ENCODE data around the gene TTC8.

The TTC8 gene

GRCh38 chr14:88868558-88869159 is 44.2 kb downstream of the TTC8 start:
- peak; percentile 57 for DNase-seq (ENCODE audit: low spot score)

- DNase-seq (ENCODE audit: low spot score): no peak
Measured at GRCh38 chr14:88870777-88871176, 46.3 kb downstream of the TTC8 start.

- DNase-seq (ENCODE audit: low spot score): no peak
Measured at GRCh38 chr14:88871429-88871828, 47.0 kb downstream of the TTC8 start.

- no peak for DNase-seq (ENCODE audit: low spot score)
Measured at GRCh38 chr14:88872976-88873375, 48.5 kb downstream of the TTC8 start.

- no peak for DNase-seq (ENCODE audit: low spot score)
Measured at GRCh38 chr14:88877192-88877591, 52.7 kb downstream of the TTC8 start.

- no peak for DNase-seq (ENCODE audit: low spot score)
Measured at GRCh38 chr14:88879022-88879421, 54.6 kb downstream of the TTC8 start.

GRCh38 chr14:88882236-88882635 is 57.8 kb downstream of the TTC8 start:
- no peak for DNase-seq (ENCODE audit: low spot score)

- peak; percentile 17 for DNase-seq (ENCODE audit: low spot score)
Measured at GRCh38 chr14:88895116-88895515, 70.7 kb downstream of the TTC8 start.

GRCh38 chr14:88901189-88901588 is 76.7 kb downstream of the TTC8 start:
- DNase-seq (ENCODE audit: low spot score): no peak

GRCh38 chr14:88901991-88902390 is 77.5 kb downstream of the TTC8 start:
- DNase-seq (ENCODE audit: low spot score): no peak

GRCh38 chr14:88902850-88903249 is 78.4 kb downstream of the TTC8 start:
- no peak for DNase-seq (ENCODE audit: low spot score)

- DNase-seq (ENCODE audit: low spot score): no peak
Measured at GRCh38 chr14:88904206-88904647, 79.8 kb downstream of the TTC8 start.

- no peak for DNase-seq (ENCODE audit: low spot score)
Measured at GRCh38 chr14:88904864-88905263, 80.4 kb downstream of the TTC8 start.

GRCh38 chr14:88908216-88908615 is 83.8 kb downstream of the TTC8 start:
- no peak for DNase-seq (ENCODE audit: low spot score)

- DNase-seq (ENCODE audit: low spot score): no peak
Measured at GRCh38 chr14:88910386-88910785, 85.9 kb downstream of the TTC8 start.

GRCh38 chr14:88911809-88912208 is 87.4 kb downstream of the TTC8 start:
- DNase-seq (ENCODE audit: low spot score): no peak

GRCh38 chr14:88914956-88915355 is 90.5 kb downstream of the TTC8 start:
- no peak for DNase-seq (ENCODE audit: low spot score)

GRCh38 chr14:88919502-88919901 is 95.1 kb downstream of the TTC8 start:
- DNase-seq (ENCODE audit: low spot score): no peak

Measured in SW480 (cell line).